Parietal lobe (tissue), 1 donor: Measurements from ENCODE around the gene RCAN1. TPM values are rescaled to one million over a fixed set of nuclear protein-coding genes. Genes with fewer than 3 reads are reported as not detected.

Experiments used
- total RNA-seq: library from RNA; depleted of rRNA; stranded (reverse); fragments of >200 nt; gene quantifications from one replicate; pipeline ENCODE4 v1.2.3, GENCODE V29; 2014

RCAN1 gene
- 71.7 TPM for total RNA-seq

GRCh38 chr21:34614628-34615486 lies at the start of gene RCAN1:
TSS of gene RCAN1 (minus strand) at chr21:34615113. CDS start at chr21:34615011, 102 bp downstream.

GRCh38 chr21:34511787-34512455 lies 103.0 kb downstream of the RCAN1 start, which contains the start of gene KCNE1:
TSS of gene KCNE1 (minus strand) at chr21:34512210. CDS start at chr21:34449634, 62,576 bp downstream.

Other genes starting within 250 kb of the RCAN1 start
- gene SMIM11, start 239.6 kb downstream of the RCAN1 start, total RNA-seq = 27.2 TPM
- not detected for gene SMIM34, start 191.2 kb downstream of the RCAN1 start, total RNA-seq
- 2.2 TPM for gene KCNE1, start 102.9 kb downstream of the RCAN1 start, total RNA-seq
- not detected for gene CLIC6, start 53.9 kb upstream of the RCAN1 start, total RNA-seq